HG02642 (cell line): ENCODE data around the gene SETD1A.
A peak's percentile ranks its signal among the peaks of the same experiment; 100 is the strongest.

Source experiments
- ATAC-seq: cut with Tn5 transposase; IDR thresholded peaks from one replicate; pipeline ENCODE4 v1.9.1; 2021; ENCODE audit warnings: mild to moderate bottlenecking; ENCODE audit not compliant: unreplicated experiment, poor library complexity

SETD1A gene

DNA sequence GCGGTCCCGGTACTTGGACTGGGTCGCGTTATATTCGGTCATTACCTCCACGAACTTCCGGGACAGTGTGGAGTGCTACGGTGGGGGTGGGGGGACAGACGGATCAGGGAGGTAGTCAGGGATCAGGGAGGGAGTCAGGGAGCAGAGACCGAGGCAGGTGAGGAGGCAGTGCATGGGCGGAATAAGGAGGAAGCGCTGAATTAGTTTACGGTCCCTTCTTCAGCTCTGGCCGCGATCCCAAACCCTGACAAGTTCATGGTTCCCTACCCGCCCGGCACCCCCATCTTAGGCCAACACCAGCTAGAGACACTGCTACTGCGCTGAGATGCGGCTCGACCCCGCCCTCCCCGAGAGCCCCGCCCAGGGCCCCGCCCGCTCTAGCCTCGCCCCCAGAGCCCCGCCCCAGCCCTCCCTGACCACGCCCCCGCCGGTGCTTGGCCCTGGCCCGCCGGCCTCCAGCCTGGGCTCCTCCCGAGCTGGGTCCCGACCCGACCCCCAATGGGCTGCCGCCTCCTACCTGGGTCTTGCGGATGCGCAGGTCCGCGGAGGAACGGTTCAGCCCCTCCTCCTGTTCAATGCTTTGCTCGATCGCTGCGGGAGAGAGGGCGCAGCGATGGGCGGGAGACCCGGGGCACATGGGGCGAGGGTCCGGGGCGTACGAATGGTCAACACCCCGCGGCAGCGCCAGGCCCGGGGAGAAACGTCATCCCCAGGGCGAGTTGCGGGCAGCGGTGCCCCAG, 39.6 kb downstream of the SETD1A start:
- ATAC-seq = peak; percentile 85

DNA sequence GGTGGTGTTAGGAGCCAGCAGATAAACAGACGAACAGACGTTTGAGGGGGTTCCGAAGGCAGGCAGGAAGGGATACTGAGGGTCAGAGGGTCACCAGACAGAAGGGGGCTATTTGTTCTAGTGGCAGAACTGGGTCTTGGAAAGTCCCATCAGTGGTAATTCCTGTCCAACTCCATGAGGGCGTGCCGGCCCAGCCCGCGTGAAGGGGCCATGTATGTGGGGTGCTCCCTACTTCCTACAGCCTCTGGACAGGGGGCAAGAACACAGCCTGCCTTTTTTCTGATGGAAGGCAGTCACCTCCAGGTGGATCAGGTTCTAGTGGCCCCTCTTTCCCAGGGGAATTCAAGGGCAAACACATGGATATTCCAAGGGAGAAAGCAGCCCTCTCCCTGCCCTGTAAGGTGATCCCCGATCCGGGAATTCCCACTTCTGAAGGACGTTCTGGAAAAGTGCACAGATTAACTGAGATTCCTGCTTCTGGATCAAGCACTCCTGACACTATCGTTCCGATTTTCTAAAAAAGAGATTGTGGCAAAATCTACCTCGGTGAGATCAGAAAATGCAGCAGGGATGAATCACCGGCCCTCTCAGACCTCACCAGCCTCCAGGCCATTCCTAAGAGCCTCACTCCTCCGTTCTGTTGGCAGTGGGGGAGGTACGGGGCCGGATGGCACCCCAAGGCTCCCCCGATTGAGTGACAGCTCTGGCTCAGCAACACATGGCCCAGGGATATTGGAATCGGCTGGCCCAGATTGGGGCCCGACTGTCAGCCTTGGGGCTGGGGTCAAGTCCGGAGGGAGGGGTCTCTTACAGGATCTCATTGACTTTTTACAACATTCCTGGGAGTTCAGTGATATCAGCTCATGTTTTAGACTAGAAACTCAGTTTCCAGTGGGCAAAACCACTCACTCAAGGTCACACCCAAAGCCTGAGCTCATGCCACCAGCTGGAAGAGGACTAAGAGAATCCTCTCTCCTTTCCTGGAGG, 40.5 kb downstream of the SETD1A start:
- ATAC-seq = no peak

DNA sequence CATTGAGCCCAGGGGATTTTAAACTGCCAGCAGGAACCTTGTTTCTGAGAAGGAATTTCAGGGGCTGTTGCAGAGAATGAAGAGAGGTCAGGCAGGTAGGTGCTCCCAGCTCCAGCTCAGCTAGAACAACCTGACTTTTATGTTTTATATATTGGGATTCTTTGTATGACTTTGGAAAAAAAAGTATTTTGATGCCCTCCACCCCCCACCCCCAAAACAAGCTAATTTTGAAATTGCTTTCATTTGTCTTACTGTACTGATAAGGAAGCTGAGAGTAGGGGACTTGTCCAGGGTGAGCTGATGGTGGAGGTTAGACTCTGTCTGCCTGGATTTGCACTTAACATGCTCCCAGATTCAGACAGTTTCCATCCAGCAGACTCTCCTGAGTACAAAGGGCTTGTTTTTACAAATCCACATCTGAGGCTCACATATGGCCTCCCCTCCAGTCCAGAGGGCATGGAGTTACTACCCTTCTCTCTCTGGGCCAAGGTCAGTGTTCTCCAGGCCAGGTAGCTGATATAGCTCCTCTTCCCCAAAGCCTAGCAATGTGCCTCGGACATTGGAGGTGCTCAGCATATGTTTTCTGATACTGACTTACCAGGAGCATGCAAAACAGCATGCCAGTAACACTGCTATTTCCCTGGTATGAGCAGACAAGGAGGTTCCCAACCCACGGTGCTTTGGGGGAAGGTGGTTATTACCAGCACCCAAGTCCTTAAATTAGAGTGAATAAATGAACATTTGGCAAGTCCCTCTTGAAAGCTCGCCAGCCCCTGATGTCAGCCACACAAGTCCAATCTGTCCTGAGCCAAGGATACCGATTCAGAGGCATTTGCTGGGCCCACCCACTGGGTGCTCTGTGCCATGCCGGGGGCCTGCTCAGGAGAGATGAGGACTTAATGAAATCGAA, 41.6 kb downstream of the SETD1A start:
- no peak for ATAC-seq

DNA sequence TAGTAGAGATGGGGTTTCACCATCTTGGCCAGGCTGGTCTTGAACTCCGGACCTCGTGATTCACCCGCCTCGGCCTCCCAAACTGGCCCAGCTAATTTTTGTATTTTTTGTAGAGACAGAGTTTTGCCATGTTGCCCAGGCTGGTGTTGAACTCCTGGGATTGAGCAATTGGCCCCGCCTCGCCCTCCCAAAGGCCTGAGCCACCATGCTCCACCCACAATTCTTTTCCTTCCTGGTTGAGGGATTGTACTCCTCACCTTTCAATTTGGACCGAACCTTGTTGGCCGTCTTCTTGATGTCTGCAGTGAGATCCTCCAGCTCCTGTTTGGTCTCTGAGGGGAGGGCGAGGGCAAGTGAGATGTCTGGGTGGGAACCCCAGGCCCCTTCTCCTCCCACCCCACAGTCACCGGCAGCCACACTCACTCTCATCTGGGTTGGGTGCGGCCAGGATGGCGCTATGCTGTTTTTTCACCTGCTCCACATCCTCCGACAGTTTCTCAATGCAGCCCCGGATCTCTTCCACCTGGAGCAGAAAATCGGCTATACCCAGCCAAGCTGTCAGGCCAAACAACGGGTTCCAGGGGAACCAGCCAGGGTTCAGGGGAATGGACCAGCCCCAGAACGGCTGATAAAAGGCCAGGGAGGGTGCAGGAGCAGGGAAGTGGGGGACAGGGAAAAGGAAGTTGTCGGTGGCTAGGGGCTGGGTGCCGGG, 43.3 kb downstream of the SETD1A start:
- ATAC-seq = no peak

DNA sequence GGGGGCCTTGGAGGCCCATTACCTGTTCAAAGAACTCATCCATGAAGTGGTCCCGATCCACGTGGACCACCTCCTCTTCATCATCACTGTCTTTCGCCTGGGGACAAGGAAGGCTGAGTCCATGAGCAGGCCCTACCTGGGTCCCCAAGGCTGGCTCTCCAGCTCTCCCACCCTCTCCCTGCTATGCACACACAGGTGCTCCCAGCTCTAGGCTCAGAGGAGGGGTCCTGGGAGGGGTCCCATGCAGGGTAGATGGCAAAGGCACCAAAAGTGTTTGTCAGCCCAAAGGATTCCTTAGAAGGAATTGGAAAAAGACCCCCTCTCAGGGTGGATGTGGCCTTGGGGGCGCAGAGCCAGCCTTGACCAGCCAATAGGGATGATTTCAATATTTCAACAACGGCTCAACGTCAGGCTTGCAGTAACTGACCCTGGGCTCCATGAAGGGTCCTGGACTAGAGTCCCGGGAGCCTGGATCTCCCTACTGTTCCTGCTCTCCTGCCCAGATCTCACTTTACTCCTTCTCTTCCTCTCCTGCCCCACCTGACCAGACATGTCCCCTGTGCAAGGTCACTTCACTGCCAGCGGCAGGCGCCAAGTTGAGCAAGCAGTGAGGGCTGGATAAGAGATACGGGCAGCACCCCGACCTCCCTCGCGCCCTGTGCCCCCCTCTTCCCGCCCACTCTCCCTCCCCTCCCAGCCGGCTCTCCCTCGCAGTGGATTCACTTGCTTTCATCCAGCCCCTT, 44.1 kb downstream of the SETD1A start:
- no peak for ATAC-seq

DNA sequence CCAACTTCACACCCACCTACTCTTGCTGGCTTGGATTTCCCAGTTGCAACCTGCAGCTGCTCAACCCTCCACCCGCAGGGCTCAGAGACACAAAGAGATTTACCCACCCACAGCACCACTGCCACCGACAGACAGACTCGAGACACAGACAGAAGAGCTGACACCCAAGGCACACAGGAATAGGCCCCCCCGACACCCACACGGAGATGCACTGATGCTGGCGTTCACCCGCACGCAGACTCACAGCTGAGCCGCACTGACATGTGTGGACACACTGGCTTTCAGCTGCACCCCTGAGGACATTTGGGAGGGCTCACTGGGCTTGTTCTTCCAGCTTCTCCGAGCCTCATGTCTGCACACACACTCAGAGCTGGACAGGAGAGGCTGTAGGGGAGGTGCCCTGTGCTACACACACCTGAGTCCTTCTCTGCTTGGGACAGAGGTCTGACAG, 44.7 kb downstream of the SETD1A start:
- no peak for ATAC-seq

DNA sequence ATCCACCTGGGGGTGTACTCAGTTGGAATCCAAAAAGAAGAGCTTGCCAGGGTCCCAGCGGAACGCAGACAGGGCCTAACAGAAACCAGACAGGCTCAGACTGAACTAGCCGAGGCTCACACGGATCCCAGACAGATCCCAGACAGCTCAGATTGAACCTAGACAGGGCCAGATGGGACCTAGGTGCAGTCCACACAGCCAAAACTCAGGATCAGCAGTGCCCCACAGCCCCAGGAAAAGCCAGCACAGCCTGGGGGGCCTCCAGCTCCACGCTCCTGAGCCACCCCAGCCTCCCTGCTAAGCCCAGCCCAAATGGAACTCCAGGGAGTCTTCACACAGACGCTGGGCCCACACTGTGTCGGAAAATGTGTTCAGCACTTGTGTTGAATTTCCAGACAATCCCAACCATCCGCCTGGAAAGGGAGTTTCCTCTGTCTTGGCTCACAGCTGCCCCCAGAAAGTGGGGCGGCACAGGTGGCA, 45.3 kb downstream of the SETD1A start:
- ATAC-seq = no peak

DNA sequence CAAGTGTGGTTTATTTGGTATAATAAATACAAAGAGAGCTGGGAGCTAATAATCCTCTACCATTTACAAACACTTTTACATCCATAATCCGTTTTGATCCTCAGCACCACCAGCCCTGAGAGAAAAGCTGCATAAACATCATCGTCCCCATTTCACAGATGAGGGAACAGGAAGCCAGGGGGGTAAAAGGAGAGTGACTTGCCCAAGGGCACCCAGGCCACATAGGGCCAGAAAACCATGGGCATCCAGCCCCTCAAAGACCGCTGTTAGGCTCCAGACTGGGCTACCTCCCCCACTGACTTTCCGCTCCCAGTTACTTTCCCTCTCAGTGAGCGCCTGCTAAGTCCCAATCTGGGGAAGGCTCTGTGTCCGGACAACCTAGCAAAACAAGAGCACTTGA, 46.2 kb downstream of the SETD1A start:
- no peak for ATAC-seq

DNA sequence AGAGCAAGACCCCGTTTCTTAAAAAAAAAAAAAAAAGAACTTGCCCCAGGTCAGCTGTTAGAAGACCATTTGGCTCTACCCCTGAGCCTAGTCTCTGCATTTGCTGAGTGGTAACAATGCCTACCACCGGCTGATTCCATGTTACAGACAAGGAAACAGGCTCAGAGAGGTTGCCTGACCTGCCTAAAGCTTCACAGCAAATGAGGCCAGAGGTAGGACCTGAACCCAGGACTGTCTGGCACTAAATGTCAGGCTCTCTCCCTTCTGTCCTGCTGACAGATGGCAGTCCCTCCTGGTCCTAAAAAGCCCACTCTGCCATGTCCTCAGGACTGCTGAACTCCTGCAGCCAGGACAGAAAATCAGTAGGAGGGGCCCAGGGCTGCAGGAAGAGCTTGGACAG, 47.1 kb downstream of the SETD1A start:
- no peak for ATAC-seq

DNA sequence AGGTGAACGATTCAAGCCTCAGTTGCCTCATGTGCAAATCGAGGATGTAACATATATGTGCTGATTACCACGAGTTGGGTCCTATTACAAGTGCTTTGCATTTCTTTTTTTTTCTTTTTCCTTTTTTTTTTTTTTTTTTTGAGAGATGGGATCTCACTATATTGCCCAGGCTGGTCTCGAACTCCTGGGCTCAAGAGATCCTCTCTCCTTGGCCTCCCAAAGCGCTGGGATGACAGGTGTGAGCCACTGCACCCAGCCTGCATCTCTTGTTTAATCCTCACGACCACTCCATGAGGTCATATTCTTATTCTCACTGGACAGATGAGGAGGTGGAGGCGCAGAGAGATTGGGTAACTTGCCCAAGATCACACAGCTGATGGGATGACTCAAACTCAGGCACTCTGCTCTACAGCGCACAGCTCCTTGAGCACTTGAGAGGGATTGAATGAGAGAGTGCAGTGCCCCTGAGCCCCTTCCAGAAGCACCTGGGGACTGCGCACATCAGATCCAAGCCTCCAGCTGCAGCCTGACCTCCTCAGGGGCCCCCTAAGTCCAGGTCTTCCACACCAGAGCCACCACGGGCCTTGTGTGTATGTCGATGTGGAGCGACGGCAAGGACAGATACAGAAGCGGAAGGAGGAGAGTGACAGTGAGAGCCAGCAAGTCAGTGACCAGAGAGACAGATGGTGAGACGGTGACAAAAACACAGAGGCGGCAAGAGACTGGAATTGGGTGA, 48.0 kb downstream of the SETD1A start:
- ATAC-seq = no peak

DNA sequence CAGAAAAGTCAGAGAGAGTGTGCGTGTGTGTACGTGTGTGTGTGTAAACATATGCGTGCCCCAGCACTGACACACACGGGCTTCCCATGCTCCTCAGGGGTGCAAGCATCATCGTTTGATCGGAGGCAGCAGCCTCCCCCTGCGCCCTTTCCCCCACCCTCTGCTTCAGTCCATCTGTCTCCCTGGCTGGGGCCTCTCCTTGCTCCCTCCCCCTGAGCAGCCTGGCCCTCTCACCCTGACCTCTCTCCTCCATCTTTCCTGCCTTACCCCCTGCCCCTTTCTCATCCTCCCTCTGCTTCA, 48.5 kb downstream of the SETD1A start:
- ATAC-seq = no peak

DNA sequence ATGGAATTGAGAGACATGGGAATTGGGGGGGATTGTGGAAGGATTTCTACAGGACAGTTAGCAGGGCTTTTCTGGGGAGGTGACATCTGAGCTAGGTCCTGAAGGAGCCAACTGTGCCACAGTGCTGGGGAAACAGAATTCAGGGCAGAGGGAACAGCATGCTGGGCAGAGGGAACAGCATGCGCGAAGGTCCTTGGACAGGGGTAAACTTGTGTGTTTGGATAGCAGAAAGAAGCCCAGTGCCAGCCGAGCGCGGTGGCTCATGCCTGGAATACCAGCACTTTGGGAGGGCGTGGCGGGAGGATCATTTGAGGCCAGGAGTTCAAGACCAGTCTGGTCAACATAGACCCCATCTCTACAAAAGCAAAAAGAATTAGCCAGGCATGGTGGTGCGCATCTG, 49.0 kb downstream of the SETD1A start:
- ATAC-seq = no peak

DNA sequence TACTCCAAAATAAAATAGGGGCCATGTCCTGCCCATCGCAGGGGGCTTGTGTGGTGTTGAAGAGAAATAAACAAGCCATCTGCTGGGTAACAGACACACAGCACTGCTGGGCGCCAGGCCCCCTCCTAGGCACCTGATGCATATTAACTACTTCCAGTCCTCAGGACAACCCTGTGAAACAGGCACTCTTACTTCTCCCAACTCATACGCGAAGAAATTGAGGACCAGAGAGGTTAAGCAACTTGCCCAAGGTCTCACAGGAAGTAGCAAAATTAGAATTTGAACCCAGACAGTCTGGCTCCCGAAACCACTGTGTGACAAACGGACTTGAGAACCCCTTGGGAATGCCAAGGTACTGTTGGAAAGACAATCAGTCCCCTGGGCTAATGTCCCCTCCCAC, 50.1 kb downstream of the SETD1A start:
- no peak for ATAC-seq

DNA sequence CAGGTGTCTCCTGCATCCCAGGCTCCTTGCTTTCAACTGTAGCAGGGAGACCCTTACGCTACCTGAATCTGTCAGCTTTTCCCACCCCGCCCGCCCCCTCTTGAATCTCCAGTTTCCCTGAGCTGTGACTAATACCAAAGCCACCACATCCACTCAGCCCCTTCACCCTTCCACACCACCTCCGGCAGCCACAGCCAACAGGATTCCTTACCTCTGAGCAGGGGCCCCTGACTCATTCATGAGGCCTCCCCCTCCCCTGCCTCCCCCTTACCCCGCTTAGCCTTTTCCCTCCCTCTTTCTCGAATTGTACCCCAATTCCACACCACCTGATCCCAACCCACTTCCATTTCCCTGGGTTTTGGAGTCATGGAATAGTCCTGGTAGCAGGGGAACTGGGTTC, 50.6 kb downstream of the SETD1A start:
- no peak for ATAC-seq

DNA sequence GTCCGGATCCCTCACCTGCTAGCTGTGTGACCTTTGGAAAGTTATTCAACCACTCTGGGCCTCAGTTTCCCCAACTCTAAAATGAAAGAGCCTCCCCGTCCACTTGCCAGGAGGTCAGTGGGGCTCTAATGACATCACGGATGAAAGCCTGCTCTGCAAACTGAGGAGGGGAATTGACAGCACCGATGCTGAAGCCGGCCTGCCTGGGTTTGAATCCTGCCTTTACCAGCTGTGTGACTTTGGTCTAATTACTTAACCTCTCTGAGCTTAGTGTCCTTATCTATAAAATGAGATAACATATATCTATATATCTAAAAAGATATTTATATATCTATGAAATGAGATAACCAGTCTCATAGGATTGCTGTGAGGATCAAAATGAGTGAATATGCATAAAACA, 51.0 kb downstream of the SETD1A start:
- ATAC-seq = no peak

DNA sequence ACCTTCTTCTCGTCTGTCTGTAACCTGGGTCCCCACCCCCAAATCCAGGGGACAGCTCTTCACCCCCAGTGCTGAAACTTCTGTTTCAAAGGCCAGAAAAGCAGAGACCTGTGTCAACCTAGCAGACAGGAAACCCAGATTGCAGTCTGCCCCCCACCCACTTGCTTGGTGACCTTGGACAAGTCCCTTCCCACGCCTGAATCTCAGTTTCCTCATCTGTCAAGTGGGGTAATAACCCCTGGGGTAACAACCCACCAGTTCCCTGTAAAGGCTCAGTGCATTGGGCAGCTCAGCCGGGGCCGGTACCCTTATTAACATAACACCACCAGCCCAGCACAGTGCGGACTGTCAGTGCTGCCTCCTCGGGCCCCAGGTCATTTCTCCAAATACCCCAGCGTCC, 51.6 kb downstream of the SETD1A start:
- no peak for ATAC-seq

DNA sequence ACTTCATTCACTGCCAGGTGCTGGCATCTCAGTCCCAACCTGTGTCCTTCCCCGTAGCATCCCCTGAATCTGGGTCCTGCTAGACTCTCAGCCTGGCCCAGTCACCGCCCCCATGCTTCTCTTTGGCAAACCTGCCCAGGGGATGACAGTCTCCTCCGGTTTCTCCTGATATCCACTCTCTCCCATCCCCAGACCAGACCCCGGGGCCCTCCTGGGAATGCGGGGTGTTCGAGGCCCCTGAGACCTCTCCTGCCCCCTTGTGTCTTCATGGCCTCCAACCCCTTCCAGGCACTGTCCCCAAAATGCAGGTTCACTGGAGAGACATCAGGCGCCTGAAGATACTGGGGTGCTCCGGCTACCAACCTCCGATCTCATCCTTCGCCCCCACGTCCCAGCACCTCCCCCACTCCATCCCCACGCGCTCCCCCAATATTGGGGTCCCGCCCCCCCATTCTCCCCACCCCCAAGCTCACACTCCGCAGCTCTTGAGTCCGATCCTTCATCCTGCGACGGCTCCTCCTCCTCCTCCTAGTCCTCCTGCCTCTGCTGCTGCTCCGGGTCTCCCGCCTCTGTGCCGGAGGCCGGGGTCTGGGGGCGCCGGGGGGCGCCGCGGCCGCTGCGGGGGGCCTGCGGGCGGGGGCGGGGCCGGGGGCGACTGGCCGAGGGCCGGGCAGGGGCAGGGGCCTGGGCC, 52.5 kb downstream of the SETD1A start:
- ATAC-seq = no peak
